Sigmoid colon (tissue), 4 donors: ENCODE data around the gene GPN2.

Source experiments
- POLR2A ChIP-seq, 2 donors: fragments of 450-650 bp; IDR thresholded peaks; one replicate each; pipeline ENCODE4 v1.6.1; 2016; ENCODE audit warnings: antibody characterized with exemption in 2 of 2, mild to moderate bottlenecking in 2 of 2, moderate library complexity in 2 of 2
- POLR2AphosphoS5 ChIP-seq, 4 donors: sonication (generic); formaldehyde crosslinking; IDR thresholded peaks; one replicate each; pipeline ENCODE4 v1.6.1; 2017; ENCODE audit warnings: antibody characterized with exemption in 4 of 4
- TF ChIP-seq, protein P1 (sequence below), 4 experiments: fragments of 450-650 bp in 3 of 4; fragments of 200-600 bp in 1 of 4; IDR thresholded peaks; one replicate each; pipeline ENCODE4 v1.5.1; 2016 to 2019; ENCODE audit warnings: antibody characterized with exemption in 4 of 4, mild to moderate bottlenecking in 3 of 4, moderate library complexity in 2 of 4

GRCh38 chr1:26861889-26862378 lies 28.1 kb downstream of the GPN2 start:
- TF ChIP-seq, protein P1, sequence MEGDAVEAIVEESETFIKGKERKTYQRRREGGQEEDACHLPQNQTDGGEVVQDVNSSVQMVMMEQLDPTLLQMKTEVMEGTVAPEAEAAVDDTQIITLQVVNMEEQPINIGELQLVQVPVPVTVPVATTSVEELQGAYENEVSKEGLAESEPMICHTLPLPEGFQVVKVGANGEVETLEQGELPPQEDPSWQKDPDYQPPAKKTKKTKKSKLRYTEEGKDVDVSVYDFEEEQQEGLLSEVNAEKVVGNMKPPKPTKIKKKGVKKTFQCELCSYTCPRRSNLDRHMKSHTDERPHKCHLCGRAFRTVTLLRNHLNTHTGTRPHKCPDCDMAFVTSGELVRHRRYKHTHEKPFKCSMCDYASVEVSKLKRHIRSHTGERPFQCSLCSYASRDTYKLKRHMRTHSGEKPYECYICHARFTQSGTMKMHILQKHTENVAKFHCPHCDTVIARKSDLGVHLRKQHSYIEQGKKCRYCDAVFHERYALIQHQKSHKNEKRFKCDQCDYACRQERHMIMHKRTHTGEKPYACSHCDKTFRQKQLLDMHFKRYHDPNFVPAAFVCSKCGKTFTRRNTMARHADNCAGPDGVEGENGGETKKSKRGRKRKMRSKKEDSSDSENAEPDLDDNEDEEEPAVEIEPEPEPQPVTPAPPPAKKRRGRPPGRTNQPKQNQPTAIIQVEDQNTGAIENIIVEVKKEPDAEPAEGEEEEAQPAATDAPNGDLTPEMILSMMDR (IDR thresholded peaks at IDR 0.05) = no peak
- TF ChIP-seq POLR2AphosphoS5 (IDR thresholded peaks at IDR 0.05) = no peak
- TF ChIP-seq POLR2A (IDR thresholded peaks at IDR 0.05) = no peak
